Endothelial cell of umbilical vein (primary cell): ENCODE results near the gene ZC3H13. TPM values are rescaled to one million over a fixed set of nuclear protein-coding genes. Genes with fewer than 3 reads are reported as not detected.
"Not testable (repeated sequence)": the region's sequence is repeated elsewhere in the genome, so short reads cannot be mapped to it uniquely, and the experiment has no call there.

ENCODE experiments used
- BruUV-seq: library from RNA; stranded (reverse); fragments of 400-500 nt; replicated peaks from 2 replicates; lab custom pipeline; 2021; lab: Mats Ljungman, UMichigan
- CTCF ChIA-PET: fragments of 300-600, 350-600 bp; sonication (Branson Sonifier 250); formaldehyde crosslinking; loops from one replicate; lab custom pipeline; 2021; ENCODE audit warnings: antibody characterized with exemption, inconsistent platforms; lab: Charles Lee
- POLR2A ChIA-PET: fragments of 300-600, 350-600 bp; sonication (Branson Sonifier 250); formaldehyde crosslinking; loops from one replicate; lab custom pipeline; 2021; ENCODE audit warnings: antibody characterized with exemption, inconsistent platforms; lab: Charles Lee
- DNase-seq: peaks from one replicate; pipeline ENCODE4 v3.0.0-alpha.2; 2011; ENCODE audit warnings: low read depth, low spot score
- FAIRE-seq: peaks from 2 replicates; lab custom pipeline; 2011; peaks lifted over from hg19 to GRCh38; lab: Jason Lieb, UNC
- H2AFZ ChIP-seq: 2 replicates; pipeline ENCODE4 v1.6.0; 2012; ENCODE audit warnings: low read depth, low read length, control low read depth, inconsistent platforms
- H3K27ac ChIP-seq: 2 replicates; pipeline ENCODE4 v1.5.1; 2011; ENCODE audit warnings: low read depth, mild to moderate bottlenecking, control low read depth, low read length, moderate library complexity; ENCODE audit not compliant: insufficient read depth
- H3K27me3 ChIP-seq, 2 experiments: 2 replicates each; pipeline versions ENCODE4 v1.6.0 to v1.6.1; 2011; ENCODE audit warnings: low read length in 2 of 2, mixed read lengths in 1 of 2; ENCODE audit not compliant: control insufficient read depth in 2 of 2, insufficient read depth in 2 of 2
- H3K36me3 ChIP-seq, 2 experiments: 2 replicates in 1 of 2; 3 replicates in 1 of 2; pipeline ENCODE4 v1.5.1; 2011; ENCODE audit warnings: low read length in 2 of 2, mild to moderate bottlenecking in 1 of 2, moderate library complexity in 1 of 2; ENCODE audit not compliant: control insufficient read depth in 2 of 2, insufficient read depth in 2 of 2; ENCODE audit errors: extremely low read depth in 1 of 2
- H3K4me1 ChIP-seq: 3 replicates; pipeline ENCODE4 v1.5.1; 2011; ENCODE audit warnings: mild to moderate bottlenecking, low read length; ENCODE audit not compliant: control insufficient read depth, insufficient read depth; ENCODE audit errors: extremely low read depth
- H3K4me2 ChIP-seq: 2 replicates; pipeline ENCODE4 v1.6.1; 2011; ENCODE audit warnings: low read length, control low read depth, mixed read lengths; ENCODE audit not compliant: insufficient read depth
- H3K4me3 ChIP-seq, 3 experiments: fragments of 200-600 bp in 1 of 3; sonication (generic), shearing (Covaris generic) in 1 of 3; replicated peaks in 1 of 3; 2 replicates each; pipeline ENCODE4 v1.5.1; 2011 to 2016; ENCODE audit warnings: control low read depth in 3 of 3, low read length in 3 of 3, mild to moderate bottlenecking in 2 of 3, inconsistent platforms in 1 of 3, low read depth in 1 of 3, moderate library complexity in 1 of 3; ENCODE audit not compliant: insufficient read depth in 1 of 3
- H3K79me2 ChIP-seq: 2 replicates; pipeline ENCODE4 v1.6.0; 2012; ENCODE audit warnings: low read length, inconsistent platforms; ENCODE audit not compliant: control insufficient read depth, insufficient read depth
- H3K9ac ChIP-seq: replicated peaks from 2 replicates; pipeline ENCODE3; 2011; ENCODE audit warnings: low read length, control low read depth; ENCODE audit not compliant: insufficient read depth; ENCODE audit errors: extremely low read depth
- H3K9me1 ChIP-seq: replicated peaks from 3 replicates; pipeline ENCODE4 v1.6.0; 2011; ENCODE audit warnings: mild to moderate bottlenecking, low read length; ENCODE audit not compliant: control insufficient read depth, insufficient read depth; ENCODE audit errors: extremely low read depth
- H3K9me3 ChIP-seq: replicated peaks from 2 replicates; pipeline ENCODE4 v1.5.1; 2012; ENCODE audit warnings: low read length, inconsistent platforms; ENCODE audit not compliant: control insufficient read depth, insufficient read depth
- H4K20me1 ChIP-seq: replicated peaks from 2 replicates; pipeline ENCODE3; 2011; ENCODE audit warnings: mild to moderate bottlenecking, low read length; ENCODE audit not compliant: control insufficient read depth, insufficient read depth; ENCODE audit errors: extremely low read depth
- EZH2 ChIP-seq: IDR thresholded peaks from 2 replicates; pipeline ENCODE4 v1.6.1; 2012; ENCODE audit warnings: borderline replicate concordance, low read depth, mild to moderate bottlenecking, moderate library complexity, low read length, inconsistent platforms; ENCODE audit not compliant: severe bottlenecking
- MAX ChIP-seq: IDR thresholded peaks from 2 replicates; pipeline ENCODE4 v1.6.1; 2011; ENCODE audit not compliant: insufficient read depth, insufficient read length
- MYC ChIP-seq: IDR thresholded peaks from one replicate; pipeline ENCODE4 v1.6.1; 2011; ENCODE audit warnings: mild to moderate bottlenecking, low read depth, low read length
- POLR2A ChIP-seq: IDR thresholded peaks from 2 replicates; pipeline ENCODE4 v1.6.1; 2012; ENCODE audit warnings: low read depth, mild to moderate bottlenecking, control low read depth, low read length
- dilution Hi-C: fragments of 300-500 bp; cut with MboI; formaldehyde crosslinking; loops from one replicate; pipeline ENCODE4 v1.15.0; 2019; ENCODE audit warnings: low sequenced_read_pairs; ENCODE audit not compliant: extremely low pct_ligation_motif_present
- intact Hi-C: fragments of 100-400 bp; cut with micrococcal nuclease; formaldehyde crosslinking; loops from one replicate; pipeline ENCODE4 v1.10.0; 2022
- polyA plus RNA-seq, 4 experiments: library from polyadenylated mRNA; depleted of rRNA in 3 of 4; stranded (reverse) in 3 of 4; unstranded in 1 of 4; fragments of >200 nt; gene quantifications; 2 replicates each; pipeline versions ENCODE4 v1.2.1 to v1.2.3, GENCODE V29; 2011 to 2012; ENCODE audit warnings: missing spikeins in 1 of 4
- total RNA-seq: library from RNA; stranded (reverse); gene quantifications from 2 replicates; pipeline ENCODE4 v1.2.3, GENCODE V29; 2021
- TF ChIP-seq, protein P1 (sequence below), 2 donors: IDR thresholded peaks; 1 replicate in 1 of 2; 2 replicates in 1 of 2; pipeline ENCODE4 v1.5.1; 2011; ENCODE audit warnings: low read length in 2 of 2, mild to moderate bottlenecking in 2 of 2, moderate library complexity in 2 of 2, control low read depth in 1 of 2, inconsistent platforms in 1 of 2, low read depth in 1 of 2; ENCODE audit not compliant: insufficient read depth in 1 of 2; ENCODE audit errors: extremely low read depth in 1 of 2

The ZC3H13 gene
- total and polyA plus RNA-seq, 2 donors (not counting 3 experiments of a cell fraction or from before 2014, with no cell fraction given), result 3.8 to 36.6 TPM

DNA sequence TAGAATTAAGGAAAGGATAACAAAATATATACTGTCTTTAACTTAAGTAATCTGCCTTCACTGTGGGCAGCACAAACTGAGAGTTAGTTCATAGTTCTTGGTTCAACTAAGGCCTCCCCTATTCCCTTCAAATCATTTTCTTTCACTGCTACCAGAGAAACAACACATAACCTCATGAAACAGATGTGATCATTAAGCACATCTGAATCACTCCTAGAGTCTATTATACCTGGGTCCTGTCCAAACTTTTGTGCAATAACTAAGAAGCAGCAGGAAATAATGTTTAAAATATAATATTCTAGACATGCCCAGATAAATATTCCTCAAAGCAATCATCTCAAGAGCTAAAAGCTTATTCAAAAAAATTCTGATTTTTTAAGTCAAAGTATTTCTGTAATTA is 62.9 kb downstream of the ZC3H13 start:
- no peak for FAIRE-seq
- Histone ChIP-seq H4K20me1 (no peaks in the 10 kb centered on the region), H3K79me2 (no peaks in the 10 kb centered on the region), H3K9me3 (no peaks in the 10 kb centered on the region), H3K4me3 (no peak overlapping the region), H3K4me2 (no peak overlapping the region), H3K4me1 (no peaks in the 10 kb centered on the region), H3K36me3 (peaks cover 8 to 22% of the 10 kb centered on the region in 2 experiments), H3K27me3 (no peaks in the 10 kb centered on the region), H3K9me1 (no peaks in the 10 kb centered on the region), H3K9ac (no peak overlapping the region), H3K27ac (no peak overlapping the region), H2AFZ (no peak overlapping the region)
- intact Hi-C loops, result no loop called here
- ChIA-PET POLR2A (no interaction called here), CTCF (no interaction called here)
- no TSS peak for BruUV-seq
- TF ChIP-seq, protein P1, sequence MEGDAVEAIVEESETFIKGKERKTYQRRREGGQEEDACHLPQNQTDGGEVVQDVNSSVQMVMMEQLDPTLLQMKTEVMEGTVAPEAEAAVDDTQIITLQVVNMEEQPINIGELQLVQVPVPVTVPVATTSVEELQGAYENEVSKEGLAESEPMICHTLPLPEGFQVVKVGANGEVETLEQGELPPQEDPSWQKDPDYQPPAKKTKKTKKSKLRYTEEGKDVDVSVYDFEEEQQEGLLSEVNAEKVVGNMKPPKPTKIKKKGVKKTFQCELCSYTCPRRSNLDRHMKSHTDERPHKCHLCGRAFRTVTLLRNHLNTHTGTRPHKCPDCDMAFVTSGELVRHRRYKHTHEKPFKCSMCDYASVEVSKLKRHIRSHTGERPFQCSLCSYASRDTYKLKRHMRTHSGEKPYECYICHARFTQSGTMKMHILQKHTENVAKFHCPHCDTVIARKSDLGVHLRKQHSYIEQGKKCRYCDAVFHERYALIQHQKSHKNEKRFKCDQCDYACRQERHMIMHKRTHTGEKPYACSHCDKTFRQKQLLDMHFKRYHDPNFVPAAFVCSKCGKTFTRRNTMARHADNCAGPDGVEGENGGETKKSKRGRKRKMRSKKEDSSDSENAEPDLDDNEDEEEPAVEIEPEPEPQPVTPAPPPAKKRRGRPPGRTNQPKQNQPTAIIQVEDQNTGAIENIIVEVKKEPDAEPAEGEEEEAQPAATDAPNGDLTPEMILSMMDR (IDR thresholded peaks at IDR 0.05; ENCODE audit: extremely low read depth in 1 of 2, insufficient read depth in 1 of 2, low read depth in 1 of 2, low read length in 2 of 2), result no peak
- no peak for TF ChIP-seq POLR2A
- no peak for TF ChIP-seq EZH2
- no peak for TF ChIP-seq MYC
- TF ChIP-seq MAX, result no peak
- dilution Hi-C loops, result no loop called here
- DNase-seq, result peak; percentile 9

DNA sequence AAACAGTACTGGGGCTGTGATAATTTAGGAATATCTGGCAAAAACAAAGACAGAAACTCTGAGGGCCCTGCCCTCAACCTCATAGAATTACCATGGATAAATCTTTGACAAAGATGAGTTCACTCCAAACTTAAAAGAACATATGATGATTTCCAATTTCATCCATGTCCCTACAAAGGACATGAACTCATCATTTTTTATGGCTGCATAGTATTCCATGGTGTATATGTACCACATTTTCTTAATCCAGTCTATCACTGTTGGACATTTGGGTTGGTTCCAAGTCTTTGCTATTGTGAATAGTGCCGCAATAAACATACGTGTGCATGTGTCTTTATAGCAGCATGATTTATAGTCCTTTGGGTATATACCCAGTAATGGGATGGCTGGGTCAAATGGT is 71.4 kb downstream of the ZC3H13 start:
- dilution Hi-C loops, H2AFZ ChIP-seq, BruUV-seq, H3K4me3 ChIP-seq, CTCF ChIA-PET, H3K9me1 ChIP-seq, intact Hi-C loops, POLR2A ChIA-PET, H3K27me3 ChIP-seq, H3K27ac ChIP-seq, FAIRE-seq, H3K9ac ChIP-seq, H3K9me3 ChIP-seq, DNase-seq, H3K4me1 ChIP-seq, H4K20me1 ChIP-seq, H3K4me2 ChIP-seq: not testable (repeated sequence)
- H3K79me2 ChIP-seq, result peaks cover 12% of the 10 kb centered on the region
- H3K36me3 ChIP-seq, result peaks cover 3 to 14% of the 10 kb centered on the region in 2 experiments
